SKM-1 (cell line): Measurements from ENCODE around the gene ZNF320.
A peak's percentile ranks its signal among the peaks of the same experiment; 100 is the strongest.
"Not testable (repeated sequence)": the region's sequence is repeated elsewhere in the genome, so short reads cannot be mapped to it uniquely, and the experiment has no call there.

Experiments used
- DNase-seq: peaks from one replicate; lab custom pipeline; 2025; ENCODE audit not compliant: unreplicated experiment; lab: John Stamatoyannopoulos, UW

Gene ZNF320

GRCh38 chr19:52897138-52897935 lies at the start of gene ZNF320:
ZNF320 (minus strand) TSS chr19:52897635; CDS start chr19:52890255, 7,380 bp downstream.
- DNase-seq = peak; percentile 64

GRCh38 chr19:52946322-52947310 lies 49.2 kb upstream of the ZNF320 start:
- DNase-seq = no peak

- DNase-seq = no peak
Measured at GRCh38 chr19:52945652-52946321, 48.4 kb upstream of the ZNF320 start.

GRCh38 chr19:52944703-52945493 lies 47.5 kb upstream of the ZNF320 start:
- DNase-seq = not testable (repeated sequence)

GRCh38 chr19:52943884-52944643 lies 46.6 kb upstream of the ZNF320 start:
- DNase-seq = no peak

GRCh38 chr19:52943134-52943883 lies 45.9 kb upstream of the ZNF320 start:
- no peak for DNase-seq

GRCh38 chr19:52942386-52943133 lies 45.1 kb upstream of the ZNF320 start:
- no peak for DNase-seq

GRCh38 chr19:52941941-52942385 lies 44.5 kb upstream of the ZNF320 start:
- DNase-seq = no peak

GRCh38 chr19:52941523-52941922 lies 44.1 kb upstream of the ZNF320 start:
- DNase-seq = not testable (repeated sequence)

- DNase-seq = not testable (repeated sequence)
Measured at GRCh38 chr19:52940905-52941304, 43.5 kb upstream of the ZNF320 start.

- no peak for DNase-seq
Measured at GRCh38 chr19:52938761-52939160, 41.3 kb upstream of the ZNF320 start.

GRCh38 chr19:52936954-52937325 lies 39.5 kb upstream of the ZNF320 start:
- DNase-seq = no peak

GRCh38 chr19:52936151-52936953 lies 38.9 kb upstream of the ZNF320 start:
- no peak for DNase-seq

GRCh38 chr19:52935434-52935833 lies 38.0 kb upstream of the ZNF320 start:
- no peak for DNase-seq

- not testable (repeated sequence) for DNase-seq
Measured at GRCh38 chr19:52924641-52925040, 27.2 kb upstream of the ZNF320 start.

GRCh38 chr19:52923778-52924593 lies 26.6 kb upstream of the ZNF320 start:
- peak; percentile 9 for DNase-seq
